ENCODE results near the gene FGF11. TPM values are rescaled to one million over a fixed set of nuclear protein-coding genes. Genes with fewer than 3 reads are reported as not detected.

The FGF11 gene
- total RNA-seq, 6 donors from 2014 or later, result 0.15 to 2.0 (median 0.57) TPM; not detected in 1

DNA sequence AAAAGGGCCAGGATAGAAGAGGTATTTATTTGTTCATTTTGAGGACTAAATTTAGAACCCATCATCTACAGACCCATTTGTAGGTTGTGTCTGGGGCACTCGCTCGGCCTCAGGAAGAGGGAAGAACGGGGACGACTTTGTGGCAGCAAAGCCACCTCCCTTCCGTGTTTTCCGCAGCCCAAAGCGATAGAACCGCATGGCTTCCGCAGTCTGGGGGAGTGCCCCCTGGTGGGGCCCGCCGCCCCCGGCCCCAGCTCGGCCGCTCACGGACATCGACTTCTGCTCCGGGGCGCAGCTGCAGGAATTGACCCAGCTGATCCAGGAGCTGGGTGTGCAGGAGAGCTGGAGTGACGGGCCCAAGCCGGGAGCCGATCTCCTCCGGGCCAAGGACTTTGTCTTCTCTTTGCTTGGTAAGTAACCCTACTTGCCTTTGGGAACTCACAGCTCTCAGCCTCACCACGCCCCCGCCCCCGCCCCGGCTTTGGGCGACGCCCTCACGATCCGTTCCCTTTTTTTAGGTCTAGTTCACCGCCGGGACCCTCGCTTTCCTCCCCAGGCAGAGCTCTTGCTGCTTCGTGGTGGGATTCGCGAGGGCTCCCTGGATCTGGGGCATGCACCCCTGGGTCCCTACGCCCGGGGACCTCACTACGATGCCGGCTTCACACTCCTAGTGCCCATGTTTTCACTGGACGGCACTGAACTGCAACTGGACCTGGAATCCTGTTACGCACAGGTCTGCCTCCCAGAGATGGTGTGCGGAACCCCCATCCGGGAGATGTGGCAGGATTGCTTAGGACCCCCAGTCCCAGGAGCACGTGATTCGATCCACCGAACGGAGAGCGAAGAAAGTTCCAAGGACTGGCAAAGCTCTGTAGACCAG, 3.4 kb upstream of the FGF11 start:
- ATAC-seq (ENCODE audit: low FRiP score in 2 of 2), result peak; percentile 37 to 51
- 10 to 21% methylated on average over 13 to 48 of the region's 49 CpGs for WGBS, 2 donors
- Histone ChIP-seq H3K27me3 (peaks cover 0 to 25% (median 18%) of the 10 kb centered on the region in 4 donors), H3K9me3 (no peaks in the 10 kb centered on the region), H3K4me1 (peaks cover 50 to 60% (median 56%) of the 10 kb centered on the region in 4 donors), H3K36me3 (no peaks in the 10 kb centered on the region), H3K4me3 (peak overlapping the region; percentile 56 to 63 (median 58)), H3K27ac (peak overlapping the region; percentile 65 to 85 (median 78))
- peak; percentile 71 to 93 for DNase-seq
- TF ChIP-seq POLR2AphosphoS5 (IDR thresholded peaks at IDR 0.05) (no peak), POLR2A (IDR thresholded peaks at IDR 0.05) (peak in 1 of 4 donors; percentile 11)
- TF ChIP-seq, protein P1, sequence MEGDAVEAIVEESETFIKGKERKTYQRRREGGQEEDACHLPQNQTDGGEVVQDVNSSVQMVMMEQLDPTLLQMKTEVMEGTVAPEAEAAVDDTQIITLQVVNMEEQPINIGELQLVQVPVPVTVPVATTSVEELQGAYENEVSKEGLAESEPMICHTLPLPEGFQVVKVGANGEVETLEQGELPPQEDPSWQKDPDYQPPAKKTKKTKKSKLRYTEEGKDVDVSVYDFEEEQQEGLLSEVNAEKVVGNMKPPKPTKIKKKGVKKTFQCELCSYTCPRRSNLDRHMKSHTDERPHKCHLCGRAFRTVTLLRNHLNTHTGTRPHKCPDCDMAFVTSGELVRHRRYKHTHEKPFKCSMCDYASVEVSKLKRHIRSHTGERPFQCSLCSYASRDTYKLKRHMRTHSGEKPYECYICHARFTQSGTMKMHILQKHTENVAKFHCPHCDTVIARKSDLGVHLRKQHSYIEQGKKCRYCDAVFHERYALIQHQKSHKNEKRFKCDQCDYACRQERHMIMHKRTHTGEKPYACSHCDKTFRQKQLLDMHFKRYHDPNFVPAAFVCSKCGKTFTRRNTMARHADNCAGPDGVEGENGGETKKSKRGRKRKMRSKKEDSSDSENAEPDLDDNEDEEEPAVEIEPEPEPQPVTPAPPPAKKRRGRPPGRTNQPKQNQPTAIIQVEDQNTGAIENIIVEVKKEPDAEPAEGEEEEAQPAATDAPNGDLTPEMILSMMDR (IDR thresholded peaks at IDR 0.05), result peak in 3 of 6 experiments; percentile 16 to 32 (median 18)

DNA sequence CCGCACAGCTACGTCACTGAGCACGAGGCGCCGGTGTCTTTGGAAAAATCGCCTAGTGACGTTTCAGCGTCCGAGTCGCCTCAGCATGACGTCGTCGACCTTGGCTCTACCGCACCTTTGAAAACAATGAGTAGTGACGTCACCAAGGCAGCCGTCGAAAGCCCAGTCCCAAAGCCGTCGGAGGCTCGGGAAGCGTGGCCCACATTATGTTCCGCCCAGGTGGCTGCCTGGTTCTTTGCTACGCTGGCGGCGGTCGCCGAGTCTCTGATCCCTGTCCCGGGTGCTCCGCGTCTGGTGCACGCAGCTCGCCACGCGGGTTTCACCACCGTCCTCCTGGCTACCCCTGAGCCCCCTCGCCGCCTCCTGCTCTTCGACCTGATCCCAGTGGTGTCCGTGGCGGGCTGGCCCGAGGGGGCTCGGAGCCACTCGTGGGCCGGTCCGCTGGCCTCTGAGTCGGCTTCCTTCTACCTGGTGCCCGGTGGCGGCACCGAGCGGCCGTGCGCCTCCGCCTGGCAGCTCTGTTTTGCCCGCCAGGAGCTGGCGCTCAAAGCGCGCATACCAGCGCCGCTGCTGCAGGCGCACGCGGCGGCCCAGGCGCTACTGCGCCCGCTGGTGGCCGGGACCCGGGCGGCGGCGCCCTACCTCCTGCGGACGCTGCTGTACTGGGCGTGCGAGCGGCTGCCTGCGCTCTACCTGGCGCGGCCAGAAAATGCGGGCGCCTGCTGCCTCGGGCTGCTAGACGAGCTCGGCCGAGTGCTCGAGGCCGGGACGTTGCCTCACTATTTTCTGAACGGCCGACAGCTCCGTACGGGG, 2.5 kb upstream of the FGF11 start:
- Histone ChIP-seq H3K27me3 (peaks cover 0 to 25% (median 19%) of the 10 kb centered on the region in 4 donors), H3K36me3 (no peaks in the 10 kb centered on the region), H3K9me3 (no peaks in the 10 kb centered on the region), H3K27ac (peak overlapping the region; percentile 65 to 84 (median 78)), H3K4me3 (peak overlapping the region in 3 of 4 donors; percentile 56 to 63 (median 61)), H3K4me1 (peaks cover 50 to 60% (median 57%) of the 10 kb centered on the region in 4 donors)
- DNase-seq (peak; percentile 89 to 96), ATAC-seq (ENCODE audit: low FRiP score in 2 of 2) (peak; percentile 85 to 90)
- TF ChIP-seq POLR2AphosphoS5 (IDR thresholded peaks at IDR 0.05) (peak in 1 of 2 donors; percentile 41), EP300 (IDR thresholded peaks at IDR 0.05) (no peak), POLR2A (IDR thresholded peaks at IDR 0.05) (peak in 2 of 4 donors; percentile 32 to 45)
- TF ChIP-seq, protein P1 (IDR thresholded peaks at IDR 0.05), result peak; percentile 80 to 97 (median 95)
- WGBS, 2 donors, result 15 to 23% methylated on average over 12 to 48 of the region's 92 CpGs

DNA sequence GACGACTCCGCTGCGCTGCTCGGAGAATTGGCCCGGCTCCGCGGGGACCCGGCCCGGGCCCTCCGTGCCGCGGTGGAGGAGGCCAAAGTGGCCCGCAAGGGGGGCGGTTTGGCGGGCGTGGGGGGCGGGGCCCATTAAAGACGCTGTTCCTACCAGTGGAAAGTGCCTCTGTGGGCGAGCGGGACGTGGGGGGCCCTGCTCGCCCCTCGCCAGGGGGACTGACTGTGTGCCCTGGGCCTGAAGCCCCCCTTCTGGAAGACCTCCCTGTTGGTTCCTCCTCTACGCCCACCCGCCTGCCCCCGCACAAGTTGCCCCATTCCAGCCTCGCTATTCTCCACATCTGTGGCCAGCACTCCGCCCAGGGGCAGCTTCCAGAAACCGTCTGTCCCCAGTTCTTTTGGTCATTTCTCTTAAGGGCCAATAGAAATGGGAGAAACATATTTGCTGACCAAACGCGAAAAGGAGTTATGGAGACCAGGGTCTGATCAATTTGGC, 1.9 kb upstream of the FGF11 start:
- TF ChIP-seq EP300 (IDR thresholded peaks at IDR 0.05) (no peak), POLR2A (IDR thresholded peaks at IDR 0.05) (no peak), POLR2AphosphoS5 (IDR thresholded peaks at IDR 0.05) (no peak)
- TF ChIP-seq, protein P1 (IDR thresholded peaks at IDR 0.05), result no peak
- Histone ChIP-seq H3K36me3 (no peaks in the 10 kb centered on the region), H3K27me3 (peaks cover 0 to 25% (median 19%) of the 10 kb centered on the region in 4 donors), H3K27ac (peak overlapping the region in 3 of 4 donors; percentile 65 to 84 (median 79)), H3K4me3 (peak overlapping the region in 3 of 4 donors; percentile 56 to 63 (median 61)), H3K9me3 (no peaks in the 10 kb centered on the region), H3K4me1 (peaks cover 50 to 60% (median 57%) of the 10 kb centered on the region in 4 donors)
- no peak for ATAC-seq (ENCODE audit: low FRiP score in 2 of 2)
- DNase-seq, result no peak
- 34 to 68% methylated on average over 9 to 31 of the region's 31 CpGs for WGBS, 2 donors

DNA sequence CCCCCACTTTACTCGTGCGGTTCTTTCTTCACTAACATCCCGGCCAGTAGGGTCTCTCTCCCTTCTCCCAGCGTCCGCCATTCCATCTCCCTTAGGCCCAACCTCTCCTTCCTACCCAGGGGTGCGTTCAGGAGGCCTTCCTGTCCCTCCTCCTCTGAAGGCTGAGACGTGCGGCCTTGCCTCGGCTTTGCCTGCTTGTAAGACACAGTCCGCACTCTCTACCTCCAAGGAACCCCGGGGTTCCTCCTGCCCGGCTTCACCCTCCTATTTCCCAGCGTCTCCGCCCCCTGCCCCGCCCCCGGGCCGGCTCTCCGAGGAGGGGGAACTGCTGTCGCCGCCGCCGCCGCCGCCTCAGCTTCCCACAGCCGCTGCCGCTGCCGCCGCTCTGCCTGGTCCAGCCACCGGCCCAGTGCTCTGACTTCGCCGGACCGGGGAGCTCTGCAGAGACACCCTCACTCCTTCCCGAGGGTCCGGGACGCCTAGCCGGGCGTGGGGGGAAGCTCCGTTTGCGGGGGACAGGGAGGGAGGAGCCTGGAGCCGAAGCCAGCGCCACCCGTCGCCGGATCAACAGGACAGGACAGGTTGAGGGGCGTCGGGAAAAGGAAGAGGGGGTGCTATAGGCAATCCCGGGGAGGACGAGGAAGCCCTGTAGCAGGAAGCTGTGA, 1.2 kb upstream of the FGF11 start:
- H3K27me3 ChIP-seq, result peaks cover 0 to 25% (median 19%) of the 10 kb centered on the region in 4 donors
- ATAC-seq (ENCODE audit: low FRiP score in 2 of 2), result peak in 1 of 2 donors; percentile 45
- DNase-seq, result peak; percentile 72 to 95
- WGBS, 2 donors, result 19% methylated on average over 38 of the region's 48 CpGs
- TF ChIP-seq, protein P1 (IDR thresholded peaks at IDR 0.05), result no peak
- TF ChIP-seq EP300 (IDR thresholded peaks at IDR 0.05), result no peak
- no peak for TF ChIP-seq POLR2AphosphoS5 (IDR thresholded peaks at IDR 0.05)
- no peak for TF ChIP-seq POLR2A (IDR thresholded peaks at IDR 0.05)
- H3K27ac ChIP-seq, result no peak overlapping the region
- H3K36me3 ChIP-seq, result no peaks in the 10 kb centered on the region
- H3K4me3 ChIP-seq, result peak overlapping the region in 3 of 4 donors; percentile 25 to 61 (median 35)
- peaks cover 50 to 60% (median 57%) of the 10 kb centered on the region in 4 donors for H3K4me1 ChIP-seq
- H3K9me3 ChIP-seq, result no peaks in the 10 kb centered on the region

Measured in upper lobe of left lung (tissue), 6 donors.